GF-D8 (cell line): Measurements from ENCODE around the gene GPRASP3.
"Not testable (repeated sequence)": the region's sequence is repeated elsewhere in the genome, so short reads cannot be mapped to it uniquely, and the experiment has no call there.

Experiments used
- DNase-seq: peaks from one replicate; lab custom pipeline; 2025; lab: John Stamatoyannopoulos, UW

The GPRASP3 gene

GRCh38 chrX:102720237-102721168, at the start of gene GPRASP3:
Gene GPRASP3 (plus strand): TSS chrX:102720743. CDS start chrX:102748996, 28,253 bp downstream.
- no peak for DNase-seq

- no peak for DNase-seq
Observed at GRCh38 chrX:102672856-102673255, 47.7 kb upstream of the GPRASP3 start.

- DNase-seq, result not testable (repeated sequence)
Observed at GRCh38 chrX:102677479-102677878, 43.1 kb upstream of the GPRASP3 start.

- no peak for DNase-seq
Observed at GRCh38 chrX:102684772-102685520, 35.6 kb upstream of the GPRASP3 start.

GRCh38 chrX:102694749-102695148, 25.8 kb upstream of the GPRASP3 start:
- no peak for DNase-seq

GRCh38 chrX:102696306-102696705, 24.2 kb upstream of the GPRASP3 start:
- DNase-seq, result no peak

GRCh38 chrX:102697494-102697893, 23.0 kb upstream of the GPRASP3 start:
- DNase-seq, result no peak

- no peak for DNase-seq
Observed at GRCh38 chrX:102708900-102709299, 11.6 kb upstream of the GPRASP3 start.

- no peak for DNase-seq
Observed at GRCh38 chrX:102711872-102712215, 8.7 kb upstream of the GPRASP3 start.

- DNase-seq, result no peak
Observed at GRCh38 chrX:102712216-102712966, 8.2 kb upstream of the GPRASP3 start, which contains the start of gene GPRASP2. Gene GPRASP2 (plus strand): TSS chrX:102712448. CDS start chrX:102714870, 2,422 bp downstream.

- DNase-seq, result no peak
Observed at GRCh38 chrX:102712981-102713625, 7.4 kb upstream of the GPRASP3 start.

- DNase-seq, result no peak
Observed at GRCh38 chrX:102714994-102715393, 5.5 kb upstream of the GPRASP3 start.

- no peak for DNase-seq
Observed at GRCh38 chrX:102715967-102716366, 4.6 kb upstream of the GPRASP3 start.

- not testable (repeated sequence) for DNase-seq
Observed at GRCh38 chrX:102721169-102721506, 595 bp downstream of the GPRASP3 start.

- DNase-seq, result no peak
Observed at GRCh38 chrX:102723456-102723855, 2.9 kb downstream of the GPRASP3 start.

GRCh38 chrX:102727761-102728160, 7.2 kb downstream of the GPRASP3 start:
- DNase-seq, result no peak

- DNase-seq, result no peak
Observed at GRCh38 chrX:102728646-102729045, 8.1 kb downstream of the GPRASP3 start.

GRCh38 chrX:102739657-102740056, 19.1 kb downstream of the GPRASP3 start:
- no peak for DNase-seq

- no peak for DNase-seq
Observed at GRCh38 chrX:102744307-102744706, 23.8 kb downstream of the GPRASP3 start.

GRCh38 chrX:102745513-102745856, 24.9 kb downstream of the GPRASP3 start:
- no peak for DNase-seq

- no peak for DNase-seq
Observed at GRCh38 chrX:102745857-102746584, 25.5 kb downstream of the GPRASP3 start.
